ENCODE measurements around the gene CYFIP1. TPM values are rescaled to one million over a fixed set of nuclear protein-coding genes. Genes with fewer than 3 reads are reported as not detected.
"Not testable (repeated sequence)": the region's sequence is repeated elsewhere in the genome, so short reads cannot be mapped to it uniquely, and the experiment has no call there.

CYFIP1 gene
- total RNA-seq, 1 experiment from 2014 or later, result 80.3 TPM

- ChIA-PET POLR2A (ENCODE audit: unreplicated experiment) (no interaction called here), CTCF (no interaction called here)
- H2AFZ ChIP-seq (ENCODE audit: low read length), result no peak overlapping the region
- no peak for ATAC-seq
- DNase-seq, result no peak
- no peaks in the 10 kb centered on the region for H3K4me1 ChIP-seq (ENCODE audit: insufficient read depth, low read length)
- H3F3A ChIP-seq (ENCODE audit: low read length, unreplicated experiment), result no peaks in the 10 kb centered on the region
- TF ChIP-seq EZH2 (IDR thresholded peaks at IDR 0.05; ENCODE audit: low read length, unreplicated experiment) (no peak), EZH2phosphoT487 (IDR thresholded peaks at IDR 0.05; ENCODE audit: borderline replicate concordance, low read length) (no peak), CTCF (conservative IDR thresholded peaks at IDR 0.05; ENCODE audit: low read depth, low read length) (no peak)
- no peaks in the 10 kb centered on the region for H4K20me1 ChIP-seq (ENCODE audit: low read length)
- no peak overlapping the region for H3K9ac ChIP-seq (ENCODE audit: low read length)
- H3K4me2 ChIP-seq (ENCODE audit: low read length), result no peak overlapping the region
- H3K9me2 ChIP-seq (replicated peaks; ENCODE audit: low read length), result no peaks in the 10 kb centered on the region
- intact Hi-C loops (cut with micrococcal nuclease), result no loop called here
- no peaks in the 10 kb centered on the region for H3K27me3 ChIP-seq (ENCODE audit: low read length)
- peaks cover 62% of the 10 kb centered on the region for H3K36me3 ChIP-seq (ENCODE audit: low read depth, low read length)
- no peaks in the 10 kb centered on the region for H3K79me2 ChIP-seq (ENCODE audit: low read length)
- H3K9me3 ChIP-seq (ENCODE audit: low read length), result no peaks in the 10 kb centered on the region
- H3K27ac ChIP-seq (ENCODE audit: low read length), result no peak overlapping the region
- no TSS peak for BruUV-seq (replicated peaks)
- H3K4me3 ChIP-seq (ENCODE audit: low read length), result no peak overlapping the region
Measured at GRCh38 chr15:23013681-23014080, 33.5 kb upstream of the CYFIP1 start.

GRCh38 chr15:23012616-23013015 lies 32.4 kb upstream of the CYFIP1 start:
- H3K9ac ChIP-seq (ENCODE audit: low read length); H3K27me3 ChIP-seq (ENCODE audit: low read length); H3K27ac ChIP-seq (ENCODE audit: low read length); H3K9me2 ChIP-seq (replicated peaks; ENCODE audit: low read length); H4K20me1 ChIP-seq (ENCODE audit: low read length); H3K9me3 ChIP-seq (ENCODE audit: low read length); H3F3A ChIP-seq (ENCODE audit: low read length, unreplicated experiment); intact Hi-C loops (cut with micrococcal nuclease); BruUV-seq (replicated peaks); DNase-seq; H3K4me3 ChIP-seq (ENCODE audit: low read length); ATAC-seq; H2AFZ ChIP-seq (ENCODE audit: low read length); H3K79me2 ChIP-seq (ENCODE audit: low read length); H3K4me1 ChIP-seq (ENCODE audit: insufficient read depth, low read length); POLR2A ChIA-PET (ENCODE audit: unreplicated experiment); CTCF ChIA-PET; H3K4me2 ChIP-seq (ENCODE audit: low read length): not testable (repeated sequence)
- peaks cover 58% of the 10 kb centered on the region for H3K36me3 ChIP-seq (ENCODE audit: low read depth, low read length)

- CTCF ChIA-PET, result no interaction called here
- TF ChIP-seq EZH2phosphoT487 (IDR thresholded peaks at IDR 0.05; ENCODE audit: borderline replicate concordance, low read length) (no peak), CTCF (conservative IDR thresholded peaks at IDR 0.05; ENCODE audit: low read depth, low read length) (0 out of 2 replicates have a peak, but pooled peaks have one; percentile 18), EZH2 (IDR thresholded peaks at IDR 0.05; ENCODE audit: low read length, unreplicated experiment) (no peak)
- intact Hi-C loops (cut with micrococcal nuclease), result no loop called here
Measured at GRCh38 chr15:23003736-23004135, 23.6 kb upstream of the CYFIP1 start.

More at GRCh38 chr15:23003736-23004135, 23.6 kb upstream of the CYFIP1 start:
- no peak overlapping the region for H3K4me3 ChIP-seq (ENCODE audit: low read length)
- H3K27me3 ChIP-seq (ENCODE audit: low read length), result no peaks in the 10 kb centered on the region
- no peaks in the 10 kb centered on the region for H3K9me3 ChIP-seq (ENCODE audit: low read length)
- no peaks in the 10 kb centered on the region for H4K20me1 ChIP-seq (ENCODE audit: low read length)
- H3K4me2 ChIP-seq (ENCODE audit: low read length), result no peak overlapping the region
- H3F3A ChIP-seq (ENCODE audit: low read length, unreplicated experiment), result no peaks in the 10 kb centered on the region
- no peak overlapping the region for H3K27ac ChIP-seq (ENCODE audit: low read length)
- DNase-seq, result no peak
- ATAC-seq, result no peak
- H3K4me1 ChIP-seq (ENCODE audit: insufficient read depth, low read length), result no peaks in the 10 kb centered on the region
- H3K9me2 ChIP-seq (replicated peaks; ENCODE audit: low read length), result no peaks in the 10 kb centered on the region
- BruUV-seq (replicated peaks), result no TSS peak
- POLR2A ChIA-PET (ENCODE audit: unreplicated experiment), result no interaction called here
- H2AFZ ChIP-seq (ENCODE audit: low read length), result no peak overlapping the region
- no peaks in the 10 kb centered on the region for H3K79me2 ChIP-seq (ENCODE audit: low read length)
- H3K9ac ChIP-seq (ENCODE audit: low read length), result no peak overlapping the region
- peaks cover 61% of the 10 kb centered on the region for H3K36me3 ChIP-seq (ENCODE audit: low read depth, low read length)

All from PC-3 (cell line).